Ectodermal cell (in vitro differentiated cells): ENCODE data around the gene BCDIN3D.

Experiments used
- H3K27ac ChIP-seq: 2 replicates; pipeline ENCODE4 v1.7.0; 2013; ENCODE audit warnings: mild to moderate bottlenecking, low read depth, low read length; ENCODE audit not compliant: insufficient read depth, poor library complexity, severe bottlenecking
- H3K27me3 ChIP-seq: 2 replicates; pipeline ENCODE4 v1.7.0; 2013; ENCODE audit warnings: mild to moderate bottlenecking, low read length; ENCODE audit not compliant: insufficient read depth, control insufficient read depth, poor library complexity, severe bottlenecking
- H3K36me3 ChIP-seq: one replicate; pipeline ENCODE4 v1.7.0; 2013; ENCODE audit warnings: low read length; ENCODE audit not compliant: control insufficient read depth, insufficient read depth
- H3K4me1 ChIP-seq: one replicate; pipeline ENCODE4 v1.7.0; 2013; ENCODE audit warnings: low read length; ENCODE audit not compliant: control insufficient read depth, insufficient read depth
- H3K4me3 ChIP-seq: 2 replicates; pipeline ENCODE4 v1.7.0; 2013; ENCODE audit warnings: low read depth, low read length, control low read depth; ENCODE audit not compliant: insufficient read depth
- H3K9me3 ChIP-seq: 2 replicates; pipeline ENCODE4 v1.7.0; 2013; ENCODE audit warnings: mild to moderate bottlenecking, low read length, moderate library complexity; ENCODE audit not compliant: control insufficient read depth
- WGBS, 2 experiments: methylation state at CpG; one replicate each; pipeline ENCODE4 v1.1.7; 2013; ENCODE audit warnings: missing lambda C conversion rate in 2 of 2; 5-methylcytosine and 5-hydroxymethylcytosine counted together

BCDIN3D gene

DNA sequence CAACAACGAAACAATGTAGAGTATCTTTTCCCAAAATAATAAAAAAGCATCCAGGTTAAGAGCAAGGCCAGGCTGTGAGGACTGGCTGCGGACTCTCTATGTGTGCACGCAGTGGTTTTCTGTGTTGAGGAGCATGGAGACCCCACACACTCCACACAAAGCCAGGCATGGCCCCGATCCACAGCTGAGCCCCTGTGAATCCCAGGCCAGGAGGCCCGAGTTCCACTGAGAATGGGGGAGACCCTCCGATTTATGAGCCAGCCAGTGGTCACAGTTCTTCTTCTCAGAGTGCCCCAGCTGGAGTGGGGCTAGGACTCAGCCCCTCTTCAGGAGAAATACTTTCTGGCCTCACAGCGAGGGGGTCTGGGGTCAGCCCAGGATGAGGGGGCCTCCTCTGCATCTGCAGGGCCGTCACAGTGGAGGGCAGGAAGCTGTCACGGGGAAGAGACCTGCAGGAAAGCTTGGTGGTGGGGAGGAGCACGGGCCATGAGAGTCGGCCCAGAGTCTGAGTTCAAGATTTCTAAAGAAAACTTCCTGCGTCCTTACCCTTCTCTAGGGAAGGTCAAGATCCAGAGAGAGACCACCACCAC, 34.8 kb downstream of the BCDIN3D start:
- peaks cover 35% of the 10 kb centered on the region for H3K4me1 ChIP-seq
- no peaks in the 10 kb centered on the region for H3K36me3 ChIP-seq
- peak overlapping the region; percentile 12 for H3K27ac ChIP-seq
- H3K9me3 ChIP-seq, result no peaks in the 10 kb centered on the region
- H3K4me3 ChIP-seq, result no peak overlapping the region
- no peaks in the 10 kb centered on the region for H3K27me3 ChIP-seq
- 86 to 89% methylated on average over 12 of the region's 12 CpGs for WGBS, 2 experiments

DNA sequence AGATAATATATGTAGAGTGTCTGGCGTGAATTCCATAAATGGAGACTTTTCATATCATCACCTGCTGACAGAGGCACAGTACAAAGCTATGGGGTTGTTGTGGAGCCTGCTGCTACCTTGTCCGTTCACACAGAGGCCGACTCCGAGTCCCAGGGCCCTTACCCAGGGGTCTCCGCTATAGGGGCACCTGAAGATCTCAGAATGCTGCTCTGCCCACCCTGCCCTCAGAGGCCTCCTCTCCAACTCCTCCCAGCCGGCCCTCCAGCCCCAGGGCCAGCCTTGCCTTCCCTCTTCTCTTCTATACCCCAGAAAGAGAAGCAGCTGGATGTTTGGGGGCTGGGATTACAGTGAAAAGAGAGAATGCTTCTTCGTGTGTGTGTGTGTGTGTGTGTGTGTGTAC, 36.0 kb downstream of the BCDIN3D start:
- Histone ChIP-seq H3K27me3 (no peaks in the 10 kb centered on the region), H3K4me1 (peaks cover 35% of the 10 kb centered on the region), H3K4me3 (no peak overlapping the region), H3K27ac (no peak overlapping the region), H3K36me3 (no peaks in the 10 kb centered on the region), H3K9me3 (no peaks in the 10 kb centered on the region)
- WGBS, 2 experiments, result 90 to 93% methylated on average over 6 to 7 of the region's 7 CpGs

DNA sequence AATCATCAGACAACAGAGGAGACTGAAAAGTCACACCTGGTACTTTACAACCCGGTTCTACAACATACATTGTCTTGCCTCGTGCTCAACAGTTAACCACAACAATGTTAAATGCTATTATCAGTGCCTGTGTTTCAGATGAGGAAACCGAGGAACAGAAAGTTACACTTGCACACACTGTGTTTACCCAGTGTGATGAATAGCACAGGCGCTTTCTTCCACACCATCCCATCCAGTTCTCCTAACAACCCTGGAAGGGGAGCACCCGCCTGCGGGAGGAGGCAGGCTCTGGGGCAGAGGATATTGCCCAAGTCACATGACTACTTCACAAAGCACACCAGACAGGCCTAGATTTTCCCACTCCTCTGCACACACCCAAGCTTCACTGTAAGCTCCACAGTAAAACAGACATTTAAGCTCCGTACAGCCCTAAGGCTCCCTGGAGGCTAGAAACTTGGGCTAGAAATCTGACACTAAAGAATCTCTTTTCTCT, 36.5 kb downstream of the BCDIN3D start:
- Histone ChIP-seq H3K9me3 (no peaks in the 10 kb centered on the region), H3K4me3 (no peak overlapping the region), H3K36me3 (no peaks in the 10 kb centered on the region), H3K27ac (peak overlapping the region; percentile 2), H3K27me3 (no peaks in the 10 kb centered on the region), H3K4me1 (peaks cover 35% of the 10 kb centered on the region)
- 89 to 92% methylated on average over 7 of the region's 7 CpGs for WGBS, 2 experiments

- no peaks in the 10 kb centered on the region for H3K36me3 ChIP-seq
- WGBS, 2 experiments, result 94 to 97% methylated on average over 5 of the region's 5 CpGs
Measured at GRCh38 chr12:49805409-49805808, 37.5 kb downstream of the BCDIN3D start.

GRCh38 chr12:49804821-49805220, 38.1 kb downstream of the BCDIN3D start:
- H3K9me3 ChIP-seq, result no peaks in the 10 kb centered on the region
- no peak overlapping the region for H3K4me3 ChIP-seq
- no peaks in the 10 kb centered on the region for H3K27me3 ChIP-seq
- H3K27ac ChIP-seq, result no peak overlapping the region
- WGBS, 2 experiments, result 93 to 95% methylated on average over 10 of the region's 10 CpGs
- H3K4me1 ChIP-seq, result peaks cover 30% of the 10 kb centered on the region
- H3K36me3 ChIP-seq, result no peaks in the 10 kb centered on the region

More at GRCh38 chr12:49805409-49805808, 37.5 kb downstream of the BCDIN3D start:
- H3K27ac ChIP-seq, result no peak overlapping the region
- peaks cover 33% of the 10 kb centered on the region for H3K4me1 ChIP-seq
- no peaks in the 10 kb centered on the region for H3K27me3 ChIP-seq
- no peak overlapping the region for H3K4me3 ChIP-seq
- no peaks in the 10 kb centered on the region for H3K9me3 ChIP-seq

- H3K27ac ChIP-seq, result no peak overlapping the region
- peaks cover 22% of the 10 kb centered on the region for H3K4me1 ChIP-seq
- WGBS, 2 experiments, result 94% methylated on average over 12 of the region's 12 CpGs
- H3K4me3 ChIP-seq, result no peak overlapping the region
- no peaks in the 10 kb centered on the region for H3K27me3 ChIP-seq
- no peaks in the 10 kb centered on the region for H3K9me3 ChIP-seq
- no peaks in the 10 kb centered on the region for H3K36me3 ChIP-seq
Measured at GRCh38 chr12:49803693-49804450, 39.0 kb downstream of the BCDIN3D start.

DNA sequence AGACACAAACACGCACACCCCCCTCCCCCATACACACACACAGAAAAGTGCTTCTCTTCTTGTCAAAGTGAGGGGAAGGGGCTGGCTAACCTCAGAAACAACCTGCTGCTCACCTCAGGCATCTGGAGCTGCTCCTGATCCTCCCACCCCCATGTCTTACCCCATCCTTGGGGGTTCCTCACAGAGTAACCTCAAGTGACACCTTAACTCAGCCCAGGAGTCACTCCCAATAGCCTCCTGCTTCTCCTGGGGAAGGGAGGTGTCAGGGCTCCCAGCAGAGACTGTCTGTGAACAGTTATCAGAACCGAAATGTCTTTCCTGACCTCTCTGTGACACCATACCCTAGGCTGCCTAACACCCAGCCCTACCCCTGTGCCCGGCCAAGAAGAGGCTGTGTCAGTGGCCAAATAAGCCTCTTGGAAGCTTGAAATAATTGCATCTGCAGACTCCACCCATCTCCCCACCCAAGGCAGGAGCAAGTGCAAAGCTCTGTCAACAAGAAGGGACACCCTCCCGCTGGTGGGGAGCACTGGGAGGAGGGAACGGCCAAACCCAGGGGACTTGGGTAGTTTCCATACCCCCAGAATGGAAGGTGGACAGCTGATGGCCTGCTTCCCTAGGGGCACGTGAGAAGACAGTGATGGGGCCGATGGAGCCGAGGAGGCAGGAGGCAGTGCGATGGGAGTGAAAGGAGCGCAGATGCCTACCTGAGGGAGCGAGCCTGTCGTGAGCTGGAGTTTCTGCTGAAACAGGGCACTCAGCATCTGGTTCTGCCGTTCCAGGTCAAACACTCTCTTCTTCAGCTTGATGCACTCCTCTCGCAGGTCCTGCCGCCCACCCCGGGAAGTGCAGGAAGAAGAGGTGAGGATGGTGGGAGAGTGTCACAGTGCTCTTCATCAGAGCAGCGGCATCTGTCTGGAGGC, 41.5 kb downstream of the BCDIN3D start:
- peaks cover under 1% of the 10 kb centered on the region for H3K4me1 ChIP-seq
- no peak overlapping the region for H3K4me3 ChIP-seq
- 94% methylated on average over 17 of the region's 17 CpGs for WGBS, 2 experiments
- H3K9me3 ChIP-seq, result no peaks in the 10 kb centered on the region
- no peaks in the 10 kb centered on the region for H3K27me3 ChIP-seq
- H3K36me3 ChIP-seq, result peaks cover 6% of the 10 kb centered on the region
- H3K27ac ChIP-seq, result no peak overlapping the region

DNA sequence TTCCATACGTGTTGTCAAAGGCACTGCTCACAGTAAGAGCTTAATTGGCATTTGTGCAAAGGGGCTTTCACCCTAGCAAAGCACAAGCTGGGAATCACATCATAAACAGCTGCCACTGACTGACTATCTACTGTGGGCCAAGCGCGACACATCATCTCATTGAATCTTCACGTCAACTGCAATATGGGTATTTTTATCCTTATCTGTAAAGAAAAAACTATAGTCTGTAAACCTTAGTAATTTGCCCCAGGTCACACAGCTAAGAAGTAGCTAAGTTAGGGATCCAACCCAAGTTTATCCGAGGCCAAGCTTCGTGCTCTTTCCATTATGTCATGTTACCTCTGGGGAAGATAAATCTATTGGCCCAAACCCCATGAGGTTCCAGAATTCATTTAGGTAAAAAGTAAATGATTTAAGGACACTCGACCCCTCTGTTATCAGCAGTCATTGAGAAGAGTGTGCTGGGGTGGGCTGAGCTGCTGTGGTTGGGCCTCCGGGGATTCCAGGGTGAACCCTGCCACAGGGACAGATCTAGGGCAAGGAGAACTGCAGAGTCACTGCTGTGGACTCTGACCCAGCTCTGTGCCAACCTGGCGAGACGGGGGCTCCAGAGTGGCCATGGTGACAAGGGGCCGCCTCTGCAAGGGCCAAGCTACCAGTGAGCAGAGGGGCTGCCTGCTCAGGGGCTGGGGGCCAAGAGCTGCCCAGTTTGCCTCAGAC, 42.3 kb downstream of the BCDIN3D start:
- H3K36me3 ChIP-seq, result peaks cover 6% of the 10 kb centered on the region
- no peaks in the 10 kb centered on the region for H3K27me3 ChIP-seq
- no peaks in the 10 kb centered on the region for H3K9me3 ChIP-seq
- no peak overlapping the region for H3K4me3 ChIP-seq
- H3K4me1 ChIP-seq, result no peaks in the 10 kb centered on the region
- WGBS, 2 experiments, result 92 to 97% methylated on average over 10 to 11 of the region's 11 CpGs
- no peak overlapping the region for H3K27ac ChIP-seq

DNA sequence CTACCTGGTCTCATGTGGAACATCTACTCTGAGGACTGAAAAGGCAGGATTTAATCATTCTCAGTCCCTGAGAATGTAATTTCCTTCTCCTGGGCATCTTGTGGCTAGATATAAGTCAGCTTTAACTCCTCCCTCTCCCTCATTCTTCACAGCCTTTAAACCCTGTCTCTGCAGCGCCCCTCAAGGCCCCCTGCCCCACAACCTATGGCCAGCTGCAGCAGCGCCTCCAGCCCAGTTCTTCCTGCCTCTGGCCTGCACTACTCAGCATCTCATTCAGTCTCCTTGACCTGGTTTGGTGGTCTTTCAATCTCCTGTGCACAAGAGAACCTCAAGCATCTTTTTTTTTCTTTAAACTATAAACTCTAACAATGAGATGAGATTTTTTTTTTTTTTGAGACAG, 44.0 kb downstream of the BCDIN3D start:
- Histone ChIP-seq H3K27ac (no peak overlapping the region), H3K4me3 (no peak overlapping the region), H3K36me3 (peaks cover 6% of the 10 kb centered on the region), H3K27me3 (no peaks in the 10 kb centered on the region), H3K9me3 (no peaks in the 10 kb centered on the region), H3K4me1 (no peaks in the 10 kb centered on the region)
- 70 to 73% methylated on average over 2 of the region's 2 CpGs for WGBS, 2 experiments
